GM12878 (cell line): ENCODE results near the gene TP63. TPM values are rescaled to one million over a fixed set of nuclear protein-coding genes. Genes with fewer than 3 reads are reported as not detected.

Source experiments
- CBFB ChIP-seq: IDR thresholded peaks from 2 replicates; pipeline ENCODE4 v1.6.1; 2016; ENCODE audit warnings: antibody characterized with exemption, low read depth
- CHD1 ChIP-seq: IDR thresholded peaks from 2 replicates; pipeline ENCODE4 v1.6.1; 2012; ENCODE audit warnings: low read depth, low read length, improper control_type of control experiment
- DPF2 ChIP-seq: fragments of 450-650 bp; IDR thresholded peaks from 2 replicates; pipeline ENCODE4 v1.6.1; 2017; ENCODE audit warnings: mild to moderate bottlenecking
- IKZF2 ChIP-seq, 2 experiments: fragments of 450-650 bp; IDR thresholded peaks; 2 replicates each; pipeline ENCODE4 v1.6.1; 2017; ENCODE audit warnings: mild to moderate bottlenecking in 2 of 2, moderate library complexity in 2 of 2
- NBN ChIP-seq: fragments of 450-650 bp; IDR thresholded peaks from 2 replicates; pipeline ENCODE4 v1.6.1; 2016
- NR2C1 ChIP-seq: fragments of 450-650 bp; IDR thresholded peaks from 2 replicates; pipeline ENCODE4 v1.6.1; 2017; ENCODE audit warnings: antibody characterized with exemption, mild to moderate bottlenecking, moderate library complexity
- PAX8 ChIP-seq: fragments of 450-650 bp; IDR thresholded peaks from 2 replicates; pipeline ENCODE4 v1.6.1; 2017; ENCODE audit warnings: mild to moderate bottlenecking, moderate library complexity
- RBBP5 ChIP-seq: fragments of 200-600 bp; sonication (generic); conservative IDR thresholded peaks from 2 replicates; pipeline ENCODE4 v1.6.1; 2016
- SUPT20H ChIP-seq: IDR thresholded peaks from 2 replicates; pipeline ENCODE4 v1.6.1; 2011; ENCODE audit warnings: low read depth, mild to moderate bottlenecking, low read length, moderate library complexity, borderline replicate concordance; ENCODE audit not compliant: control insufficient read depth
- YBX1 ChIP-seq: fragments of 450-650 bp; IDR thresholded peaks from 2 replicates; pipeline ENCODE4 v1.6.1; 2016; ENCODE audit warnings: antibody characterized with exemption
- YY1 ChIP-seq: IDR thresholded peaks from 2 replicates; pipeline ENCODE4 v1.6.1; 2011; ENCODE audit warnings: low read depth, mild to moderate bottlenecking, low read length
- ZNF217 ChIP-seq: fragments of 450-650 bp; IDR thresholded peaks from 2 replicates; pipeline ENCODE4 v1.6.1; 2017; ENCODE audit warnings: antibody characterized with exemption, mild to moderate bottlenecking
- ZNF24 ChIP-seq: fragments of 450-650 bp; IDR thresholded peaks from 2 replicates; pipeline ENCODE4 v1.6.1; 2017; ENCODE audit warnings: antibody characterized with exemption, mild to moderate bottlenecking
- polyA plus RNA-seq, 11 experiments: library from polyadenylated mRNA; depleted of rRNA in 4 of 11; unstranded in 6 of 11; stranded (reverse) in 5 of 11; fragments of >200 nt; fragmentation: Nextera tagmentation in 4 of 11; fragmentation: Illumina TruSeq in 1 of 11; extraction: Ambion mirVana in 4 of 11; extraction: Trizol in 1 of 11; gene quantifications; 1 replicate in 1 of 11; 2 replicates in 10 of 11; pipeline versions ENCODE4 v1.2.1 to v1.2.3, GENCODE V29; 2011 to 2016; ENCODE audit warnings: inconsistent platforms in 2 of 11, missing spikeins in 2 of 11, low read depth in 1 of 11
- total RNA-seq, 4 experiments: library from RNA; depleted of rRNA in 3 of 4; stranded (reverse); fragments of >200 nt in 3 of 4; fragmentation: Illumina TruSeq in 1 of 4; extraction: Trizol in 1 of 4; gene quantifications; 2 replicates each; pipeline versions ENCODE4 v1.2.1 to v1.2.3, GENCODE V29; 2013 to 2021
- TF ChIP-seq, protein P1 (sequence below): IDR thresholded peaks from 2 replicates; pipeline ENCODE4 v1.6.1; 2011; ENCODE audit warnings: borderline replicate concordance, low read depth, mild to moderate bottlenecking, moderate library complexity, mixed read lengths, low read length; ENCODE audit not compliant: insufficient read depth; ENCODE audit errors: extremely low read length
- TF ChIP-seq, protein P2 (sequence below): fragments of 450-650 bp; IDR thresholded peaks from 2 replicates; pipeline ENCODE4 v1.6.1; 2017; ENCODE audit warnings: mild to moderate bottlenecking, moderate library complexity
- TF ChIP-seq, protein P3 (sequence below): fragments of 450-650 bp; IDR thresholded peaks from 2 replicates; pipeline ENCODE4 v1.6.1; 2017; ENCODE audit warnings: antibody characterized with exemption, mild to moderate bottlenecking, moderate library complexity
- TF ChIP-seq, protein P4 (sequence below): fragments of 450-650 bp; IDR thresholded peaks from 2 replicates; pipeline ENCODE4 v1.6.1; 2018; ENCODE audit warnings: mild to moderate bottlenecking, low read depth, moderate library complexity; ENCODE audit not compliant: partially characterized antibody
- TF ChIP-seq, protein P5 (sequence below): fragments of 450-650 bp; IDR thresholded peaks from 2 replicates; pipeline ENCODE4 v1.6.1; 2016; ENCODE audit warnings: mild to moderate bottlenecking

Gene TP63
- total and polyA plus RNA-seq, 10 of the 15 experiments (the other 5 are each of a cell fraction or from before 2014, with no cell fraction given): 1.4 to 10.8 (median 6.2) TPM

DNA sequence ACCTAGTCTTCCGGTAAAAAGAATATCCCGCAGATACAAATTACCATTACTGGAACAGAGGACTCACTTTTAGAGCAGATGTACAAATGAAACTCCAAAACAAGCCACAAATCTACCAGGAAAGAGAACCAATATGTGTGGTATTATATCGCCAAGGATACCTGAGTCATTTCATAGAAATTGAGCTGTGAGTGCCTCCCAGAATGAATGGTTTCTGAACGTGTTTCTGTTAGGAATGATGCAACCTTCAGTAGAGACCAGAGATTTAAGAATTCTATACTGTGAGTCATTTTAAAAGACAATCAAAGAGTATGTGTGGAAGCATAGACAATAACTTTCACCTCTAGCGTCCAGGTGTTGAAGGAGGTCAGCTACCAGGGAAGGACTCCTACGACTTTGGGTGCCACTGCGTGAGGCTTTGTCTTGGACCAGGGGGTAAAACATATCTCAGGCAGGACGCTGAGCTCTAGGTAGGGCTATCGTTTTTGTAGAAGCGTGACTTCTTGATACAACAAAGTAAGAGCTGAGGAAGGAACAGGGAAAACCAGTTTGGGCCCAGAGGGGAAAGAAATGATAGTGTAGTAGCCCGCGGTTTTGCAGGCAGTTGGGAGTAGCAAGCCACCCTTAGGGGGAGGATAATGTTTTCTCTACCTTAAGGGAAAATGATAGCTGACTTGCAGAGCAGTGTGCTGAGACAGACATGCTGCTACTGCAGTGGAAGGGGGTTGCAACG is 210.4 kb downstream of the TP63 start (continued):
- TF ChIP-seq, protein P1, sequence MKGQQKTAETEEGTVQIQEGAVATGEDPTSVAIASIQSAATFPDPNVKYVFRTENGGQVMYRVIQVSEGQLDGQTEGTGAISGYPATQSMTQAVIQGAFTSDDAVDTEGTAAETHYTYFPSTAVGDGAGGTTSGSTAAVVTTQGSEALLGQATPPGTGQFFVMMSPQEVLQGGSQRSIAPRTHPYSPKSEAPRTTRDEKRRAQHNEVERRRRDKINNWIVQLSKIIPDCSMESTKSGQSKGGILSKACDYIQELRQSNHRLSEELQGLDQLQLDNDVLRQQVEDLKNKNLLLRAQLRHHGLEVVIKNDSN: no peak
- TF ChIP-seq YY1 (no peak), RBBP5 (no peak), IKZF2 (IDR thresholded peaks at IDR 0.05) (peak in 1 of 2 experiments; percentile 22; a peak in 2 of 4 replicates), NBN (no peak), PAX8 (no peak), DPF2 (no peak), YBX1 (no peak), ZNF217 (no peak), CHD1 (no peak), SUPT20H (no peak), NR2C1 (no peak), ZNF24 (no peak), CBFB (peak; percentile 39; the same call in 1 of the 2 replicates)
- TF ChIP-seq, protein P2, sequence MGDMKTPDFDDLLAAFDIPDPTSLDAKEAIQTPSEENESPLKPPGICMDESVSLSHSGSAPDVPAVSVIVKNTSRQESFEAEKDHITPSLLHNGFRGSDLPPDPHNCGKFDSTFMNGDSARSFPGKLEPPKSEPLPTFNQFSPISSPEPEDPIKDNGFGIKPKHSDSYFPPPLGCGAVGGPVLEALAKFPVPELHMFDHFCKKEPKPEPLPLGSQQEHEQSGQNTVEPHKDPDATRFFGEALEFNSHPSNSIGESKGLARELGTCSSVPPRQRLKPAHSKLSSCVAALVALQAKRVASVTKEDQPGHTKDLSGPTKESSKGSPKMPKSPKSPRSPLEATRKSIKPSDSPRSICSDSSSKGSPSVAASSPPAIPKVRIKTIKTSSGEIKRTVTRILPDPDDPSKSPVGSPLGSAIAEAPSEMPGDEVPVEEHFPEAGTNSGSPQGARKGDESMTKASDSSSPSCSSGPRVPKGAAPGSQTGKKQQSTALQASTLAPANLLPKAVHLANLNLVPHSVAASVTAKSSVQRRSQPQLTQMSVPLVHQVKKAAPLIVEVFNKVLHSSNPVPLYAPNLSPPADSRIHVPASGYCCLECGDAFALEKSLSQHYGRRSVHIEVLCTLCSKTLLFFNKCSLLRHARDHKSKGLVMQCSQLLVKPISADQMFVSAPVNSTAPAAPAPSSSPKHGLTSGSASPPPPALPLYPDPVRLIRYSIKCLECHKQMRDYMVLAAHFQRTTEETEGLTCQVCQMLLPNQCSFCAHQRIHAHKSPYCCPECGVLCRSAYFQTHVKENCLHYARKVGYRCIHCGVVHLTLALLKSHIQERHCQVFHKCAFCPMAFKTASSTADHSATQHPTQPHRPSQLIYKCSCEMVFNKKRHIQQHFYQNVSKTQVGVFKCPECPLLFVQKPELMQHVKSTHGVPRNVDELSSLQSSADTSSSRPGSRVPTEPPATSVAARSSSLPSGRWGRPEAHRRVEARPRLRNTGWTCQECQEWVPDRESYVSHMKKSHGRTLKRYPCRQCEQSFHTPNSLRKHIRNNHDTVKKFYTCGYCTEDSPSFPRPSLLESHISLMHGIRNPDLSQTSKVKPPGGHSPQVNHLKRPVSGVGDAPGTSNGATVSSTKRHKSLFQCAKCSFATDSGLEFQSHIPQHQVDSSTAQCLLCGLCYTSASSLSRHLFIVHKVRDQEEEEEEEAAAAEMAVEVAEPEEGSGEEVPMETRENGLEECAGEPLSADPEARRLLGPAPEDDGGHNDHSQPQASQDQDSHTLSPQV: no peak
- TF ChIP-seq, protein P3, sequence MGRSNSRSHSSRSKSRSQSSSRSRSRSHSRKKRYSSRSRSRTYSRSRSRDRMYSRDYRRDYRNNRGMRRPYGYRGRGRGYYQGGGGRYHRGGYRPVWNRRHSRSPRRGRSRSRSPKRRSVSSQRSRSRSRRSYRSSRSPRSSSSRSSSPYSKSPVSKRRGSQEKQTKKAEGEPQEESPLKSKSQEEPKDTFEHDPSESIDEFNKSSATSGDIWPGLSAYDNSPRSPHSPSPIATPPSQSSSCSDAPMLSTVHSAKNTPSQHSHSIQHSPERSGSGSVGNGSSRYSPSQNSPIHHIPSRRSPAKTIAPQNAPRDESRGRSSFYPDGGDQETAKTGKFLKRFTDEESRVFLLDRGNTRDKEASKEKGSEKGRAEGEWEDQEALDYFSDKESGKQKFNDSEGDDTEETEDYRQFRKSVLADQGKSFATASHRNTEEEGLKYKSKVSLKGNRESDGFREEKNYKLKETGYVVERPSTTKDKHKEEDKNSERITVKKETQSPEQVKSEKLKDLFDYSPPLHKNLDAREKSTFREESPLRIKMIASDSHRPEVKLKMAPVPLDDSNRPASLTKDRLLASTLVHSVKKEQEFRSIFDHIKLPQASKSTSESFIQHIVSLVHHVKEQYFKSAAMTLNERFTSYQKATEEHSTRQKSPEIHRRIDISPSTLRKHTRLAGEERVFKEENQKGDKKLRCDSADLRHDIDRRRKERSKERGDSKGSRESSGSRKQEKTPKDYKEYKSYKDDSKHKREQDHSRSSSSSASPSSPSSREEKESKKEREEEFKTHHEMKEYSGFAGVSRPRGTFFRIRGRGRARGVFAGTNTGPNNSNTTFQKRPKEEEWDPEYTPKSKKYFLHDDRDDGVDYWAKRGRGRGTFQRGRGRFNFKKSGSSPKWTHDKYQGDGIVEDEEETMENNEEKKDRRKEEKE: no peak
- TF ChIP-seq, protein P4, sequence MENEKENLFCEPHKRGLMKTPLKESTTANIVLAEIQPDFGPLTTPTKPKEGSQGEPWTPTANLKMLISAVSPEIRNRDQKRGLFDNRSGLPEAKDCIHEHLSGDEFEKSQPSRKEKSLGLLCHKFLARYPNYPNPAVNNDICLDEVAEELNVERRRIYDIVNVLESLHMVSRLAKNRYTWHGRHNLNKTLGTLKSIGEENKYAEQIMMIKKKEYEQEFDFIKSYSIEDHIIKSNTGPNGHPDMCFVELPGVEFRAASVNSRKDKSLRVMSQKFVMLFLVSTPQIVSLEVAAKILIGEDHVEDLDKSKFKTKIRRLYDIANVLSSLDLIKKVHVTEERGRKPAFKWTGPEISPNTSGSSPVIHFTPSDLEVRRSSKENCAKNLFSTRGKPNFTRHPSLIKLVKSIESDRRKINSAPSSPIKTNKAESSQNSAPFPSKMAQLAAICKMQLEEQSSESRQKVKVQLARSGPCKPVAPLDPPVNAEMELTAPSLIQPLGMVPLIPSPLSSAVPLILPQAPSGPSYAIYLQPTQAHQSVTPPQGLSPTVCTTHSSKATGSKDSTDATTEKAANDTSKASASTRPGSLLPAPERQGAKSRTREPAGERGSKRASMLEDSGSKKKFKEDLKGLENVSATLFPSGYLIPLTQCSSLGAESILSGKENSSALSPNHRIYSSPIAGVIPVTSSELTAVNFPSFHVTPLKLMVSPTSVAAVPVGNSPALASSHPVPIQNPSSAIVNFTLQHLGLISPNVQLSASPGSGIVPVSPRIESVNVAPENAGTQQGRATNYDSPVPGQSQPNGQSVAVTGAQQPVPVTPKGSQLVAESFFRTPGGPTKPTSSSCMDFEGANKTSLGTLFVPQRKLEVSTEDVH: no peak
- TF ChIP-seq, protein P5, sequence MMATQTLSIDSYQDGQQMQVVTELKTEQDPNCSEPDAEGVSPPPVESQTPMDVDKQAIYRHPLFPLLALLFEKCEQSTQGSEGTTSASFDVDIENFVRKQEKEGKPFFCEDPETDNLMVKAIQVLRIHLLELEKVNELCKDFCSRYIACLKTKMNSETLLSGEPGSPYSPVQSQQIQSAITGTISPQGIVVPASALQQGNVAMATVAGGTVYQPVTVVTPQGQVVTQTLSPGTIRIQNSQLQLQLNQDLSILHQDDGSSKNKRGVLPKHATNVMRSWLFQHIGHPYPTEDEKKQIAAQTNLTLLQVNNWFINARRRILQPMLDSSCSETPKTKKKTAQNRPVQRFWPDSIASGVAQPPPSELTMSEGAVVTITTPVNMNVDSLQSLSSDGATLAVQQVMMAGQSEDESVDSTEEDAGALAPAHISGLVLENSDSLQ: no peak
